Activated CD4-positive, alpha-beta memory T cell treated with anti-CD3 and anti-CD28 coated beads, Interleukin-2, amount 10 ng/mL, durations not matched to agents 7 days and 5 days (primary cell): ENCODE measurements around the gene C2. TPM values are rescaled to one million over a fixed set of nuclear protein-coding genes. Genes with fewer than 3 reads are reported as not detected.
A peak's percentile ranks its signal among the peaks of the same experiment; 100 is the strongest.

ENCODE experiments used
- CTCF ChIA-PET: fragments of 350-600 bp; sonication (Branson Sonifier 250); formaldehyde crosslinking; loops from one replicate; lab custom pipeline; 2021; ENCODE audit warnings: antibody characterized with exemption, inconsistent platforms; lab: Charles Lee
- POLR2A ChIA-PET: fragments of 350-600 bp; sonication (Branson Sonifier 250); formaldehyde crosslinking; loops from one replicate; lab custom pipeline; 2021; ENCODE audit warnings: antibody characterized with exemption; lab: Charles Lee
- DNase-seq: peaks from one replicate; pipeline ENCODE4 v3.0.0-alpha.2; 2020
- H3K27ac Mint-ChIP-seq: one replicate; pipeline ENCODE4 v1.8.0; 2021; ENCODE audit warnings: mild to moderate bottlenecking, mixed read lengths
- H3K27me3 Mint-ChIP-seq: one replicate; pipeline ENCODE4 v1.8.0; 2021; ENCODE audit warnings: mixed read lengths
- H3K36me3 Mint-ChIP-seq: one replicate; pipeline ENCODE4 v1.8.0; 2021; ENCODE audit warnings: low read depth, mixed read lengths
- H3K4me1 Mint-ChIP-seq: one replicate; pipeline ENCODE4 v1.8.0; 2021; ENCODE audit warnings: mixed read lengths
- H3K4me3 Mint-ChIP-seq: one replicate; pipeline ENCODE4 v1.8.0; 2021; ENCODE audit warnings: mild to moderate bottlenecking, mixed read lengths
- H3K9me3 Mint-ChIP-seq: one replicate; pipeline ENCODE4 v1.8.0; 2021; ENCODE audit warnings: mixed read lengths
- total RNA-seq, 2 experiments: library from RNA; stranded (reverse); gene quantifications; one replicate each; pipeline ENCODE4 v1.2.3, GENCODE V29; 2021

C2 gene
- total RNA-seq, 2 experiments from 2014 or later = 0.45 to 1.0 TPM

GRCh38 chr6:31943742-31944141, 16.2 kb downstream of the C2 start:
- no peak for DNase-seq
- no peak overlapping the region for H3K27ac Mint-ChIP-seq
- H3K4me3 Mint-ChIP-seq = no peak overlapping the region
- peaks cover 5% of the 10 kb centered on the region for H3K4me1 Mint-ChIP-seq
- no peaks in the 10 kb centered on the region for H3K9me3 Mint-ChIP-seq
- ChIA-PET POLR2A (no interaction called here), CTCF (no interaction called here)
- H3K27me3 Mint-ChIP-seq = peaks cover 24% of the 10 kb centered on the region
- no peaks in the 10 kb centered on the region for H3K36me3 Mint-ChIP-seq

GRCh38 chr6:31945154-31945506, 17.6 kb downstream of the C2 start:
- no peak overlapping the region for H3K4me3 Mint-ChIP-seq
- H3K36me3 Mint-ChIP-seq = no peaks in the 10 kb centered on the region
- ChIA-PET CTCF (no interaction called here), POLR2A (interaction anchor here (1.0 to 1.7 kb wide), 3 partner anchors 13 to 27 kb away, joined by 3 to 5 read pairs (median 3); partner anchors contain the start of genes DXO, NELFE and SKIC2)
- H3K27ac Mint-ChIP-seq = no peak overlapping the region
- H3K27me3 Mint-ChIP-seq = peaks cover 24% of the 10 kb centered on the region
- H3K4me1 Mint-ChIP-seq = peaks cover 5% of the 10 kb centered on the region
- no peak for DNase-seq
- H3K9me3 Mint-ChIP-seq = no peaks in the 10 kb centered on the region

- DNase-seq = no peak
- Mint-ChIP-seq H3K36me3 (peaks cover 2% of the 10 kb centered on the region), H3K27me3 (peaks cover 21% of the 10 kb centered on the region), H3K4me3 (no peak within 1 kb of the TSS), H3K27ac (no peak within 1 kb of the TSS), H3K4me1 (peaks cover 5% of the 10 kb centered on the region), H3K9me3 (no peaks in the 10 kb centered on the region)
- CTCF ChIA-PET = no interaction called here
- POLR2A ChIA-PET = interaction anchor here (1.0 to 1.7 kb wide), 3 partner anchors 12 to 26 kb away, joined by 3 to 5 read pairs (median 3); partner anchors contain the start of genes DXO, NELFE and SKIC2
Observed at GRCh38 chr6:31945507-31946369, 18.2 kb downstream of the C2 start, which contains the start of gene CFB. Gene CFB (plus strand): TSS chr6:31946095. CDS start chr6:31946222, 127 bp downstream.

GRCh38 chr6:31946370-31946885, 18.9 kb downstream of the C2 start:
- peaks cover 21% of the 10 kb centered on the region for H3K27me3 Mint-ChIP-seq
- CTCF ChIA-PET = no interaction called here
- peaks cover 5% of the 10 kb centered on the region for H3K4me1 Mint-ChIP-seq
- POLR2A ChIA-PET = interaction anchor here (1.7 kb wide), 1 partner anchor 13 kb away, joined by 5 read pairs; the partner anchor contains the start of genes NELFE and SKIC2
- no peak overlapping the region for H3K27ac Mint-ChIP-seq
- no peaks in the 10 kb centered on the region for H3K9me3 Mint-ChIP-seq
- DNase-seq = no peak
- H3K4me3 Mint-ChIP-seq = no peak overlapping the region
- H3K36me3 Mint-ChIP-seq = peaks cover 5% of the 10 kb centered on the region

GRCh38 chr6:31947070-31947675, 19.7 kb downstream of the C2 start:
- CTCF ChIA-PET = no interaction called here

GRCh38 chr6:31947864-31948263, 20.3 kb downstream of the C2 start:
- Mint-ChIP-seq H3K4me1 (peaks cover 5% of the 10 kb centered on the region), H3K27me3 (peaks cover 14% of the 10 kb centered on the region), H3K27ac (no peak overlapping the region), H3K36me3 (peaks cover 8% of the 10 kb centered on the region), H3K4me3 (no peak overlapping the region), H3K9me3 (no peaks in the 10 kb centered on the region)
- POLR2A ChIA-PET = interaction anchor here (2.4 kb wide), 1 partner anchor 11 kb away, joined by 10 read pairs; the partner anchor contains the start of genes NELFE and SKIC2
- no peak for DNase-seq
- CTCF ChIA-PET = no interaction called here

More at GRCh38 chr6:31947070-31947675, 19.7 kb downstream of the C2 start:
- H3K9me3 Mint-ChIP-seq = no peaks in the 10 kb centered on the region
- peaks cover 5% of the 10 kb centered on the region for H3K36me3 Mint-ChIP-seq
- peaks cover 5% of the 10 kb centered on the region for H3K4me1 Mint-ChIP-seq
- DNase-seq = no peak
- H3K4me3 Mint-ChIP-seq = no peak overlapping the region
- H3K27me3 Mint-ChIP-seq = peaks cover 19% of the 10 kb centered on the region
- POLR2A ChIA-PET = interaction anchor here (2.4 kb wide), 1 partner anchor 11 kb away, joined by 10 read pairs; the partner anchor contains the start of genes NELFE and SKIC2
- no peak overlapping the region for H3K27ac Mint-ChIP-seq

- Mint-ChIP-seq H3K27ac (no peak overlapping the region), H3K9me3 (no peaks in the 10 kb centered on the region), H3K4me3 (no peak overlapping the region), H3K4me1 (peaks cover 5% of the 10 kb centered on the region), H3K36me3 (peaks cover 13% of the 10 kb centered on the region), H3K27me3 (peaks cover 14% of the 10 kb centered on the region)
- no peak for DNase-seq
- ChIA-PET CTCF (no interaction called here), POLR2A (interaction anchor here (2.4 kb wide), 1 partner anchor 10 kb away, joined by 10 read pairs; the partner anchor contains the start of genes NELFE and SKIC2)
Observed at GRCh38 chr6:31948306-31948705, 20.8 kb downstream of the C2 start.

- Mint-ChIP-seq H3K9me3 (no peaks in the 10 kb centered on the region), H3K27me3 (peaks cover 10% of the 10 kb centered on the region), H3K27ac (no peak overlapping the region), H3K4me1 (peaks cover 5% of the 10 kb centered on the region), H3K4me3 (no peak overlapping the region), H3K36me3 (peaks cover 18% of the 10 kb centered on the region)
- no peak for DNase-seq
- ChIA-PET CTCF (interaction anchor here (1.2 kb wide), 1 partner anchor 42 kb away, joined by 3 read pairs; no protein-coding TSS in a partner anchor), POLR2A (interaction anchor here (2.4 kb wide), 1 partner anchor 10 kb away, joined by 10 read pairs; the partner anchor contains the start of genes NELFE and SKIC2)
Observed at GRCh38 chr6:31948753-31949413, 21.4 kb downstream of the C2 start.

- DNase-seq = no peak
- no peak overlapping the region for H3K4me3 Mint-ChIP-seq
- POLR2A ChIA-PET = interaction anchor here (1.2 to 2.4 kb wide), 3 partner anchors 9 to 52 kb away, joined by 3 to 10 read pairs (median 4); partner anchors contain the start of genes NELFE, SKIC2 and ZBTB12
- CTCF ChIA-PET = interaction anchor here (1.1 to 1.2 kb wide), 3 partner anchors 9 to 43 kb away, joined by 3 to 6 read pairs (median 3); no protein-coding TSS in a partner anchor
- H3K4me1 Mint-ChIP-seq = peaks cover 5% of the 10 kb centered on the region
- H3K27me3 Mint-ChIP-seq = peaks cover 10% of the 10 kb centered on the region
- H3K36me3 Mint-ChIP-seq = peaks cover 29% of the 10 kb centered on the region
- H3K9me3 Mint-ChIP-seq = no peaks in the 10 kb centered on the region
- no peak overlapping the region for H3K27ac Mint-ChIP-seq
Observed at GRCh38 chr6:31949926-31950548, 22.5 kb downstream of the C2 start.

GRCh38 chr6:31952140-31952805, 24.8 kb downstream of the C2 start:
- H3K4me1 Mint-ChIP-seq = peaks cover 2% of the 10 kb centered on the region
- POLR2A ChIA-PET = interaction anchor here (1.0 to 1.8 kb wide), 5 partner anchors 20 to 300 kb away, joined by 3 to 7 read pairs (median 3); partner anchors contain the start of genes BAG6 and DXO
- H3K36me3 Mint-ChIP-seq = peaks cover 42% of the 10 kb centered on the region
- peak; percentile 41 for DNase-seq
- H3K9me3 Mint-ChIP-seq = no peaks in the 10 kb centered on the region
- no peak overlapping the region for H3K27ac Mint-ChIP-seq
- no peaks in the 10 kb centered on the region for H3K27me3 Mint-ChIP-seq
- H3K4me3 Mint-ChIP-seq = no peak overlapping the region
- CTCF ChIA-PET = interaction anchor here (0.6 to 2.2 kb wide), 15 partner anchors 13 to 292 kb away, joined by 3 to 11 read pairs (median 4); partner anchors contain the start of genes C6orf47, DXO, EHMT2 and ZBTB12

- no peaks in the 10 kb centered on the region for H3K9me3 Mint-ChIP-seq
- no peak overlapping the region for H3K4me3 Mint-ChIP-seq
- no peak for DNase-seq
- H3K27ac Mint-ChIP-seq = no peak overlapping the region
- ChIA-PET POLR2A (interaction anchor here (1.0 to 1.8 kb wide), 5 partner anchors 19 to 300 kb away, joined by 3 to 7 read pairs (median 3); partner anchors contain the start of genes BAG6 and DXO), CTCF (interaction anchor here (0.6 to 2.2 kb wide), 10 partner anchors 12 to 267 kb away, joined by 3 to 11 read pairs (median 4); partner anchors contain the start of genes DXO and ZBTB12)
- peaks cover 43% of the 10 kb centered on the region for H3K36me3 Mint-ChIP-seq
- H3K27me3 Mint-ChIP-seq = no peaks in the 10 kb centered on the region
- H3K4me1 Mint-ChIP-seq = peaks cover 8% of the 10 kb centered on the region
Observed at GRCh38 chr6:31952890-31953289, 25.4 kb downstream of the C2 start.
